ENCODE measurements around the gene C3orf38. TPM values are rescaled to one million over a fixed set of nuclear protein-coding genes. Genes with fewer than 3 reads are reported as not detected.

Gene C3orf38
- total and polyA plus RNA-seq, 9 of the 15 experiments (the other 6 are each of a cell fraction or from before 2014, with no cell fraction given): 8.7 to 22.1 (median 16.2) TPM

DNA sequence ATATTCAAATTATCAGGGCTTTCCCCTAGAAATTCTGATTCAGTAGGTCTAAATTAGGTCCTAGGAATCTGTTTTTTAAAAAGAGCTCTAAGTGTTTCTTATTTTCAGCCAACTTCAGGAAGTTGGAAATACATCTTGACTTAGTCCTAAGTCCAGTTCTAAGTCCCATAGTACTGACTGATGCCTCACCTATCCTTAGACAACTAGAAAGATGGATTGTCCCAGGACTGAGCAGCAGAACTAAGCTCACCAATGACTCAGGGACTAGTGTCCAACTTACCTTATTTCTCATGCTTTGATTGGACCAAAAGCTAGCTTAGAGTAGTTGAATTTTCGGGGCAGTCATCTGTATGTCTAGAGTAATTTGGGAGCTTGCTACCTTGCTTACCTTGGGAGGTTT, 26.2 kb upstream of the C3orf38 start:
- intact Hi-C loops (cut with micrococcal nuclease): no loop called here
- Histone ChIP-seq H2AFZ (ENCODE audit: low read depth, low read length) (no peak overlapping the region), H3K4me3 (no peak overlapping the region), H3K36me3 (ENCODE audit: control insufficient read depth, insufficient read depth, low read length) (peaks cover 13% of the 10 kb centered on the region; the same call in 1 of the 3 replicates), H3K9ac (ENCODE audit: insufficient read depth in 1 of 2, low read depth in 2 of 2, low read length in 2 of 2) (no peak overlapping the region), H3K4me2 (ENCODE audit: insufficient read depth, low read length) (no peak overlapping the region), H3K27me3 (ENCODE audit: control insufficient read depth in 2 of 2, insufficient read depth in 2 of 2, low read length in 2 of 2) (no peaks in the 10 kb centered on the region), H3K9me1 (ENCODE audit: control insufficient read depth, insufficient read depth, low read length) (no peaks in the 10 kb centered on the region), H3K4me1 (replicated peaks in 1 of 2; ENCODE audit: control insufficient read depth in 2 of 2, insufficient read depth in 2 of 2, low read length in 2 of 2) (no peaks in the 10 kb centered on the region), H3K9me3 (replicated peaks; ENCODE audit: control insufficient read depth, insufficient read depth, low read depth, low read length) (no peaks in the 10 kb centered on the region), H3K27ac (ENCODE audit: extremely low read depth, low read depth, low read length) (no peak overlapping the region), H4K20me1 (replicated peaks; ENCODE audit: control insufficient read depth, insufficient read depth, low read length) (no peaks in the 10 kb centered on the region), H3K79me2 (ENCODE audit: control insufficient read depth, insufficient read depth, low read length) (no peaks in the 10 kb centered on the region; the same call in none of the 3 replicates)
- BruUV-seq (replicated peaks): no TSS peak
- FAIRE-seq (peak; percentile 52), ATAC-seq (no peak), DNase-seq (ENCODE audit: extremely low read depth in 1 of 4, low spot score in 3 of 4) (no peak)
- WGBS (ENCODE audit: insufficient coverage, low coverage, missing lambda C conversion rate): 82% methylated on average over 1 of the region's 1 CpG
- POLR2A ChIA-PET: interaction anchor here (1.2 kb wide), 1 partner anchor 9 kb away, joined by 4 read pairs; no protein-coding TSS in a partner anchor
- in situ Hi-C loops (cut with MboI): no loop called here
- CTCF ChIA-PET (ENCODE audit: low intra/inter-chr PET ratio): no interaction called here
- TF ChIP-seq RREB1 (CRISPR knock-in tag; IDR thresholded peaks at IDR 0.05) (no peak), ZNF324 (CRISPR knock-in tag; IDR thresholded peaks at IDR 0.05) (no peak), SMARCE1 (IDR thresholded peaks at IDR 0.05) (no peak), CBX8 (IDR thresholded peaks at IDR 0.05; ENCODE audit: borderline replicate concordance, extremely low read depth, low read depth, low read length, poor library complexity, severe bottlenecking) (no peak), FOXK2 (conservative IDR thresholded peaks at IDR 0.05 in 1 of 2, IDR thresholded peaks at IDR 0.05 in 1 of 2; ENCODE audit: low read depth in 2 of 2) (no peak), ZNF561 (CRISPR knock-in tag; conservative IDR thresholded peaks at IDR 0.05) (no peak), BRD9 (IDR thresholded peaks at IDR 0.05; ENCODE audit: low read depth, partially characterized antibody) (no peak), SMAD1 (IDR thresholded peaks at IDR 0.05; ENCODE audit: low read depth, low read length, partially characterized antibody) (no peak), ZNF282 (CRISPR knock-in tag; IDR thresholded peaks at IDR 0.05) (no peak), KAT7 (CRISPR knock-in tag; IDR thresholded peaks at IDR 0.05; ENCODE audit: borderline replicate concordance) (no peak)
- TF ChIP-seq, protein P1, sequence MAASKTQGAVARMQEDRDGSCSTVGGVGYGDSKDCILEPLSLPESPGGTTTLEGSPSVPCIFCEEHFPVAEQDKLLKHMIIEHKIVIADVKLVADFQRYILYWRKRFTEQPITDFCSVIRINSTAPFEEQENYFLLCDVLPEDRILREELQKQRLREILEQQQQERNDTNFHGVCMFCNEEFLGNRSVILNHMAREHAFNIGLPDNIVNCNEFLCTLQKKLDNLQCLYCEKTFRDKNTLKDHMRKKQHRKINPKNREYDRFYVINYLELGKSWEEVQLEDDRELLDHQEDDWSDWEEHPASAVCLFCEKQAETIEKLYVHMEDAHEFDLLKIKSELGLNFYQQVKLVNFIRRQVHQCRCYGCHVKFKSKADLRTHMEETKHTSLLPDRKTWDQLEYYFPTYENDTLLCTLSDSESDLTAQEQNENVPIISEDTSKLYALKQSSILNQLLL (CRISPR knock-in tag; IDR thresholded peaks at IDR 0.05; ENCODE audit: borderline replicate concordance): no peak
- TF ChIP-seq, protein P2, sequence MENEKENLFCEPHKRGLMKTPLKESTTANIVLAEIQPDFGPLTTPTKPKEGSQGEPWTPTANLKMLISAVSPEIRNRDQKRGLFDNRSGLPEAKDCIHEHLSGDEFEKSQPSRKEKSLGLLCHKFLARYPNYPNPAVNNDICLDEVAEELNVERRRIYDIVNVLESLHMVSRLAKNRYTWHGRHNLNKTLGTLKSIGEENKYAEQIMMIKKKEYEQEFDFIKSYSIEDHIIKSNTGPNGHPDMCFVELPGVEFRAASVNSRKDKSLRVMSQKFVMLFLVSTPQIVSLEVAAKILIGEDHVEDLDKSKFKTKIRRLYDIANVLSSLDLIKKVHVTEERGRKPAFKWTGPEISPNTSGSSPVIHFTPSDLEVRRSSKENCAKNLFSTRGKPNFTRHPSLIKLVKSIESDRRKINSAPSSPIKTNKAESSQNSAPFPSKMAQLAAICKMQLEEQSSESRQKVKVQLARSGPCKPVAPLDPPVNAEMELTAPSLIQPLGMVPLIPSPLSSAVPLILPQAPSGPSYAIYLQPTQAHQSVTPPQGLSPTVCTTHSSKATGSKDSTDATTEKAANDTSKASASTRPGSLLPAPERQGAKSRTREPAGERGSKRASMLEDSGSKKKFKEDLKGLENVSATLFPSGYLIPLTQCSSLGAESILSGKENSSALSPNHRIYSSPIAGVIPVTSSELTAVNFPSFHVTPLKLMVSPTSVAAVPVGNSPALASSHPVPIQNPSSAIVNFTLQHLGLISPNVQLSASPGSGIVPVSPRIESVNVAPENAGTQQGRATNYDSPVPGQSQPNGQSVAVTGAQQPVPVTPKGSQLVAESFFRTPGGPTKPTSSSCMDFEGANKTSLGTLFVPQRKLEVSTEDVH (IDR thresholded peaks at IDR 0.05; ENCODE audit: low read depth, partially characterized antibody): no peak
